ENCODE results near the gene EPM2AIP1.

DNA sequence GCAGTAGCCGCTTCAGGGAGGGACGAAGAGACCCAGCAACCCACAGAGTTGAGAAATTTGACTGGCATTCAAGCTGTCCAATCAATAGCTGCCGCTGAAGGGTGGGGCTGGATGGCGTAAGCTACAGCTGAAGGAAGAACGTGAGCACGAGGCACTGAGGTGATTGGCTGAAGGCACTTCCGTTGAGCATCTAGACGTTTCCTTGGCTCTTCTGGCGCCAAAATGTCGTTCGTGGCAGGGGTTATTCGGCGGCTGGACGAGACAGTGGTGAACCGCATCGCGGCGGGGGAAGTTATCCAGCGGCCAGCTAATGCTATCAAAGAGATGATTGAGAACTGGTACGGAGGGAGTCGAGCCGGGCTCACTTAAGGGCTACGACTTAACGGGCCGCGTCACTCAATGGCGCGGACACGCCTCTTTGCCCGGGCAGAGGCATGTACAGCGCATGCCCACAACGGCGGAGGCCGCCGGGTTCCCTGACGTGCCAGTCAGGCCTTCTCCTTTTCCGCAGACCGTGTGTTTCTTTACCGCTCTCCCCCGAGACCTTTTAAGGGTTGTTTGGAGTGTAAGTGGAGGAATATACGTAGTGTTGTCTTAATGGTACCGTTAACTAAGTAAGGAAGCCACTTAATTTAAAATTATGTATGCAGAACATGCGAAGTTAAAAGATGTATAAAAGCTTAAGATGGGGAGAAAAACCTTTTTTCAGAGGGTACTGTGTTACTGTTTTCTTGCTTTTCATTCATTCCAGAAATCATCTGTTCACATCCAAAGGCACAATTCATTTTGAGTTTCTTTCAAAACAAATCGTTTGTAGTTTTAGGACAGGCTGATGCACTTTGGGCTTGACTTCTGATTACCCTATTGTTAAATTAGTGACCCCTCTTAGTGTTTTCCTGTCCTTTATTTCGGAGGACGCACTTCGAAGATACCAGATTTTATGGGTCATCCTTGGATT, 674 bp upstream of the EPM2AIP1 start, which contains the start of gene MLH1:
- TF ChIP-seq EZH2 (IDR thresholded peaks at IDR 0.05) = no peak
- TF ChIP-seq, protein P1, sequence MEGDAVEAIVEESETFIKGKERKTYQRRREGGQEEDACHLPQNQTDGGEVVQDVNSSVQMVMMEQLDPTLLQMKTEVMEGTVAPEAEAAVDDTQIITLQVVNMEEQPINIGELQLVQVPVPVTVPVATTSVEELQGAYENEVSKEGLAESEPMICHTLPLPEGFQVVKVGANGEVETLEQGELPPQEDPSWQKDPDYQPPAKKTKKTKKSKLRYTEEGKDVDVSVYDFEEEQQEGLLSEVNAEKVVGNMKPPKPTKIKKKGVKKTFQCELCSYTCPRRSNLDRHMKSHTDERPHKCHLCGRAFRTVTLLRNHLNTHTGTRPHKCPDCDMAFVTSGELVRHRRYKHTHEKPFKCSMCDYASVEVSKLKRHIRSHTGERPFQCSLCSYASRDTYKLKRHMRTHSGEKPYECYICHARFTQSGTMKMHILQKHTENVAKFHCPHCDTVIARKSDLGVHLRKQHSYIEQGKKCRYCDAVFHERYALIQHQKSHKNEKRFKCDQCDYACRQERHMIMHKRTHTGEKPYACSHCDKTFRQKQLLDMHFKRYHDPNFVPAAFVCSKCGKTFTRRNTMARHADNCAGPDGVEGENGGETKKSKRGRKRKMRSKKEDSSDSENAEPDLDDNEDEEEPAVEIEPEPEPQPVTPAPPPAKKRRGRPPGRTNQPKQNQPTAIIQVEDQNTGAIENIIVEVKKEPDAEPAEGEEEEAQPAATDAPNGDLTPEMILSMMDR (IDR thresholded peaks at IDR 0.05 in 2 of 3, conservative IDR thresholded peaks at IDR 0.05 in 1 of 3; ENCODE audit: borderline replicate concordance in 1 of 3, insufficient read depth in 1 of 3, low read depth in 2 of 3, low read length in 2 of 3) = no peak
- TF ChIP-seq JUND (IDR thresholded peaks at IDR 0.05) = no peak
- no peak for TF ChIP-seq ZNF274 (IDR thresholded peaks at IDR 0.05; ENCODE audit: low read depth, low read length)
